Ramos (cell line): ENCODE measurements around the gene LRRC74B.
"Not testable (repeated sequence)": the region's sequence is repeated elsewhere in the genome, so short reads cannot be mapped to it uniquely, and the experiment has no call there.

Experiments used
- in situ Hi-C: fragments of 300-500 bp; cut with MboI; formaldehyde crosslinking; loops from one replicate; pipeline ENCODE4 v1.14.3; 2022; ENCODE audit warnings: low sequenced_read_pairs; ENCODE audit not compliant: unreplicated experiment

The LRRC74B gene

DNA sequence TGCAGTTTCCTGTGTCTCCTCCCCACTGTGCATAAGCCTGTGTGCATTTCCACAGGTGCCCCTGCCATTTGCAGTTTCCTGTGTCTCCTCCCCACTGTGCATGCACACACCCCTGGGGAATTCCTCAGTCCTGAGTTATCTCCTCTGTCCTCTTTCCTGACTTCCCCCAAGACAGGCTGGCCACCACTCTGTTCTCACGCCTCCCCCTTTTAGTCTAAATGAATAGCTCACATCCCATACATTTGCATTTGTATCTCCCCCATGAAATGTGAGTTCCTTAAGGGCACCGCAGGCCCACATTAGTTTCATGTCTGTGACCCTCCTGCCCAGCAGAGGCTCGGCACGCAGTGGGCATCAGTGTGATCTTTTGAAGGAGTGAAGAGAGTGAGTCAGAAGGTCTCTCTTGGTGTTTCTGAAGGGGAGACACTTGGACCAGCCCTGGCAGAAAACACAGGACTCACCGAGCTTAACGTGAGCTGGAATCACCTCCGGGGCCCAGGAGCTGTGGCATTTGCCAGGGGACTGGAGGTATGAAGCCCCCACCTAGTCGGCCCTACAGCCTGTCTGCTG lies 6.2 kb downstream of the LRRC74B start:
- in situ Hi-C loops: no loop called here

DNA sequence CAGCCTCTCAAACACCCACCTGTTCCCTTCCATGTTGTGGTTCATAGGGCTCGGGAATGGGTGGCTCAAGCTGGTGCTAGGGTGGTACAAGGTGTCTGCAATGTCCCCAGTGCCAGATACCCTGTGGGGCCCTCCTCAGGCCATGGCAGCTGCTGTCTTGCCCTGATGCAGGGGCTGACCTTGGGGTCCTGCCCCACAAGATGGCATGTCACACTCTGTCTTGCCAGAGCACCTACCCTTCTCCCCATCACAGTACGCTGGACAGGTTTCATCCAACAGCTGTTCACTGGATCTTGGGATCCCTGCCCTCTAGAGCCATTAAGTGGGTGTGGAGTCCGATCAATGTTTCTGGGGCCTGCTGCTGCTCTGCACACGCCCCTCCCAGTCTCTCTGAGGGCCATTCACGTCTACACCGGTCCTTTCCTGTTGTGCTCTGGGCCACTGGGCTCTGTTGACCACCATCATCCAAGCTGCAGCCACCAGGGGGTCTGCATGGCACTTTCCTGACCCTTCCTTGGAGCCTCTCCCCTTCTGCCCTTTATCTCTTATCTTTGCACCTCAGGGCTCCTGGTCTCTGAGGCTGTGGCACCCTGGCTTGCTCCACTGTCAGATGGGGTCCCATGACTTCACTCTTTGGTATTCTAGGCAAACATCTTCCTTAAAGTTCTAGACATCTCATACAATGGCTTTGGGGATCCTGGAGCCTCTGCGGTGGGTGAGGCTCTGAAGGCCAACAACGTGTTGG lies 7.1 kb downstream of the LRRC74B start:
- in situ Hi-C loops: no loop called here

DNA sequence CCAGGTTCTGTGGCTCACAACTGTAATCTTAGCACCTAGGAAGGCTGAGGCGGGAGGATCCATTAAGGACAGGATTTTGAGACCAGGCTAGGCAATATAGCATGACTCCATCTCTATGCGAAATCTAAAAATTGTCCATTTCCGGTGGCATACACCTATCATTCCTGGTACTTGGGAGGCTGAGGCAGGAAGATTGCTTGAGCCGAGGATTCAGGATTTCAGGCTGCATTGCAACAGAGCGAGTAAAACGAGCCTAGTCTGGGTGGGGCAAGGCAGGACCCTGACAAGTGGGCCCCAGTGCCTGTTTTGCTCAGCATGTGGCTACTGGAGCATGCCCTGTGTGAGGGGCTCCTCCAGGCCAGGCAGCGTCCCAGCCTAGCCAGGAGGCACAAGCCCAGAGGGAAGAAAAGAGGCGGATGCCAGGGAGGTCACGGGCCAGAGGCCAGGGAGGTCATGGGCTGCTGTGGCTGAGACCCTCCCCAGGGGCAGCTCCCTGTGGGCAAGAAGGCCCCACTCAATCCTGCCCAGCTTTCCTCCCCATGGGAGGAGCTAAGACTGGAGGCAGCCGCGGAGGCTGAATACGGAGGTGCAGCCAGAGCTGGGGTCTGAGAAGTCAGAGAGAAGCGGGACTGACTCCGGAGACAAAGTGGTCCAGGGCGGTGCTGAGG lies 8.4 kb downstream of the LRRC74B start:
- in situ Hi-C loops: no loop called here

DNA sequence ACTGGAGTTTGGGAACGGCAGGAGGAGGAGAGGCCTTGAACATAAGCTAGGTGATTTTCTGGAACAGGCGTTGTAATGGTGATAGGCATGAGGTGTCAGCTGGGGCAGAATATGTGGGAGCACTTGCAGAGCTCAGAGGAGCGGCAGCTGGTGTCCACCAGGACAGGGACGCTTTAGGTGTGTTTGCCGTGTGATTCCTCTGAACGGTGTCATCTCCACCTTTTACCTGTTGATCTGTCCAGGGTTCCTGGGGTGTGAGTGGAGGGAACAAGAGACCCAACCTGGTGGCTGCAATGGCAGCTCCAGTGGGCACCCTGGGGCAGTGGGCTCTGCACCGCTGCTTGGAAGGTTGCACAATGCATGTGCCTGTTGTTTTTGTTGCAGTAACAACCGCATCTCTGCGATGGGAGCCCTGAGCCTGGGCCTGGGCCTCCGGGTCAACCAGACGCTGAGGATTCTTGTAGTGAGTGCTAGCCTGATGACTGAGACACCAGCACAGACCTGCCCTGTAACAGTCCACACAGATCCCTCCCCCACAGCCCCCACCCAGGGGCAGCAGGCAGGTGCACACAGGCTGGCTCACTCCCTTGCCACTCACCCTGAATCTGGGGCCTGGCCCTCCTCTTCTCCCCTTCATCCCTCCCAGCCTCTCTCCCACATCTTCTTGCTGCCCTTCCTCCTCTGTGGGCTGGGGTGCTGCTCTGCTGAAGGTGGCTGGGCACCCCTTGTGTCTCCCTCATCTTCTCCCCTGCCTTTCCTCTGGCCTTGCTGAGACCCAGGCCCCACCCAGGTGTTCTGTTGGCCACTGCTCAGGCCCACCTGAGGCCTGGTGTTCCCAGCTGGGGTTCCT lies 9.2 kb downstream of the LRRC74B start:
- in situ Hi-C loops: no loop called here

DNA sequence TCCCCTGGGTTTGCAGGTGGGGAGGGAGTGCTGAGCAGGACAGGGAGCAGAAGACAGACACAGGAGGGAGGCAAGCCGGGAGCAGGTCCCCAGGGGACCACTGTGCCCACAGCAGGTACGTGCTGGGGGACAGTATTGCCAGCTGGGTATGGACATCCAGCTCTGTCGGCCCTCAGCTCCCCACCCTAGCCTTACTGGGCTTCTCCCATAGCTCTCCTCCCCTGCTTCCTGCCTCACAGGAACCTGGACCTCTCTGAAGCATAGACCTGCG lies 9.8 kb downstream of the LRRC74B start:
- in situ Hi-C loops: no loop called here

DNA sequence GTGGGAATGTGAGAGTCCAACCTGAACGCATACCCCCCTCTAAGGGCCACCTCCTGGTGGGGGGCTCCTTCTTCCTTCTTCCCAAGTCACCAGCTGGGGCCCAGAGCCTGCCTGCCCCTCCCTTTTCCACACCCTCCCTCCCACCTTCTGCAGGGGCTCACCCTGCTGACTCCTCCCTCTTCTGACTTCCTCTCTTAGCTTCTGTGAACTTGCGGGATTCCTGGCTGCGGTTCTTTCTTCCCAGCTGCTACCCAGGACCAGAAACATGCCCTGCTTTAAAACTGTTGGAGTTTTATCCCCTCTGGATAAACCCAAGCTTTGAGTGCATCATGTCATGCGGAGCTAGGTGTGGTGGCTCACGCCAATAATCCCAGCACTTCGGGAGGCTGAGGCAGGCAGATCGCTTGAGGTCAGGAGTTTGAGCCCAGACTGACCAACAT lies 10.2 kb downstream of the LRRC74B start:
- in situ Hi-C loops: no loop called here

DNA sequence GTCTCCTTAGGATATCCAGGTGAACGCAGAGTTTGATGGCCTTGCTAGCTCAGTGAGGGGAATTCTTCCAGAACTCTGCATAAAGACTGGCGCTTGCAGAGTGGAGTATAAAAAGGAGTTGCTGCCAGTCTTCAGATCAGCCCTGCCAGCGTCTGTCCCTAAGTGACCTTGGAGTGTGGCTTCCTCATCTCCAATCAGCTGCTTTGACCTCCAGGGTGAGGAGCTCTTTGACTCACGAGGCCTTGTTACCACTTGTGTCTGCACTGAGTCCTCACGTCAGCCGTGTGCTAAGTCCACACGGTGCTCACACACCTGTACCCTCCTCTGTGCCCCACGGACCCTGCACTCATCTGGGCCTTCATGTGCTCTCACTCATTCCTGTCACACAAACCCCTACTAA lies 14.6 kb downstream of the LRRC74B start:
- in situ Hi-C loops: not testable (repeated sequence)

DNA sequence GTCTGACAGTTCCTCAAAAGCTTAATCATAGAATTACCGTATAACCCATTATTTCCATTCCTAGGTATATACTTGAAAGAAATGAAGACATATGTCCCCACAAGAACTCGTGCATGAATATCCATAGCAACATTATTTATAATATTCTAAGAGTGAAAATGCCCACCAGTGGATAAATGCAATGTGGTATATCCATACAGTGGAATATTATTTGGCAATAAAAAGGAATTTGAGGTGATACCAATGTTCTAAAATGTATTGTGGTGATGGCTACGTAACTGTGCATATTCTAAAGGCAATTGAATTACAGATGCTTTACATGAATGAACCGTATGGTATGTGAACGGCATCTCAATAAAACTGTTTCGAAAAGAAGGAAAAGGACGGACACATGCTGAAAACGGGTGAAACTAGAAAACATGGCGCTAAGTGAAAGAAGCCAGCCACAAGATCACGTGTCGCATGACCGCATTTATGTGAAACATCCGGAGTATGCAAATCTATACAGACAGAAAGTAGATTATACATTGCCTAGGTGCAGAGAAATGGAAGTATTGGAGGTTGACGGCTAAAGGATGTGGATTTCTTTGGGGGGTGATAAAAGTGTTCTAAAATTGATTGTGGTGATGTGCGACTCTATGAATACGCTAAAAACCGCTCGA lies 16.0 kb downstream of the LRRC74B start:
- in situ Hi-C loops: not testable (repeated sequence)

DNA sequence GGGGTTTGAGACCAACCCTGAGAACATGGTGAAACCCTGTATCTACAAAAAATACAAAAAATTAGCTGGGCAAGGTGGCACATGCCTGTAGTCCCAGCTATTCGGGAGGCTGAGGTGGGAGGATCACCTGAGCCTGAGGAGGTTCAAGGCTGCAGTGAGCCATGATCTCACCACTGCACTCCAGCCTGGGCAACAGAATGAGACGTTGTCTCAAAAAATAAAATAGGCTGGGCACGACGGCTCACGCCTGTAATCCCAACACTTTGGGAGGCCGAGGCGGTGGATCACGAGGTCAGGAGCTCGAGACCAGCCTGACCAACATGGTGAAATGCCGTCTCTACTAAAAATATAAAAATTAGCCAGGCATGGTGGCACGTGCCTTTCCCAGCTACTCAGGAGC lies 18.7 kb downstream of the LRRC74B start:
- in situ Hi-C loops: not testable (repeated sequence)

DNA sequence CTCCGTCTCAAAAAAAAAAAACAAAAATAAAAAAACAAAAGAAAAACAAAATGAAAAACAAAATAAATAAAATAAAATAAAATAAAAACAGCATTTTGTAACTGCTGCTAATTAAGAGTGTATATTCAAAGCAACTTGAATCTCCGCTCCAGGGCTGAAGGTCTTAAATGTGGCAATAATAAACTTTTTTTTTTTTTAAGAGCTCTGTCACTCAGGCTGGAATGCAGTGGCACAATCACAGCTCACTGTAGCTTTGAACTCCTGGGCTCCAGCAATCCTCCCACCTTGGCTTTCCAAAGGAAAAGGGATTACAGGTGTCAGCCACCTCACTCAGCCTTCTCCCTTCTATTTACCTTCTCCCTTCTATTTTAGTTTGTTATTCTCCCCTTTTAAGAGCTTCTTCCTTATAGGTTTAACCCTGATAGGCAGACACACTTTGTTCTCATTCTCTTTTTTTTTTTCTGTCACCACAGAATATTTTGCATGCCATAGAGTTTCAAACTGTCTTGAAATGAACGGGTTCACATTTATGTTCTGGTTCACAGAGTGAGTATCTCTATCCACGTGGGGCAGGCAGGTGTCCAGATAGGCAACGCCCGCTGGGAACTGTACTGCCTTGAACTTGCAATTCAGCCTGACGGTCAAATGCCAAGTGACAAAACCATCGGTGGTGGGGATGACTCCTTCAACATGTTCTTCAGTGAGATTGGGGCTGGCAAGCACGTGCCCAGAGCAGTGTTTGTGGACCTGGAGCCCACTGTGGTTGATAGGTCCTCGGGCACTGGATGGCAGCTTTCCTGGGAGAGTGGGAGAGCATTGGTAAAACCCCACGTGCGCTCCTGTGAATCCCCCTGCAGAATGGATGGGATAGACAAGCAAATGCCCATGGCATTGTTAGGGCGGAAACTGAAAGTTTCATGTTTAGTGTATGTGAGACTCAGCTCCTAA lies 19.4 kb downstream of the LRRC74B start:
- in situ Hi-C loops: no loop called here

DNA sequence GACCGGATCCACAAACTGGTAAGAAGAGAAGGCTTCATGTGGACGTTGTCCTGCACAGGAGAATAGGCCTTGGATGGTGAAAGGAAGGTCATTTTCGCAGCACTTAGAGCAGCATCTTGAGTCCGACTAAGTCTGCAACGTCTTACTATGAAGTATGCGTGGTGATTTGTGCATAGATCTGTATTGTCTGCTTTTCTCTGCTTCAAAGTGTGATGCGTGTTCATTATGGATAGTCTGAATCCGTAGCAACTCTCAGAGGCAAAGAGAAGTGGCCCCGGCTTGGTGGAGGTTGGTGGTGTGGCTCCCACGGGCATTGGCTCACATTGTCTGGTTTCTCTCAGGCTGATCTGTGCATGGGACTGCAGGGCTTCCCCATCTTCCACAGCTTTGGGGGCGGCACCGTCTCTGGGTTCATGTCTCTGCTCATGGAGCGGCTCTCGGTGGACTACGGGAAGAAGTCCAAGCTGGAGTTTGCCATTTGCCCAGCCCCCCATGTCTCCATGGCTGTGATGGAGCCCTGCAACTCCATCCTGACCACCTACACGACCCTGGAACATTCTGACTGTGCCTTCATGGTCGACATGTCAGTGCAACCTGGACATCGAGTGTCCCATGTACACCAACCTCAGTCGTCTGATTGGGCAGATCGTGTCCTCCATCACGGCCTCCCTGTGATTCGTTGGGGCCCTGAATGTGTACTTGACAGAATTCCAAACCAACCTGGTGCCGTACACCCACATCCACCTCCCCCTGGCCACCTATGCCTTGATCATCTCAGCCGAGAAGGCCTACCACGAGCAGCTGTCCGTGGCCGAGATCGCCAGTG lies 21.5 kb downstream of the LRRC74B start:
- in situ Hi-C loops: no loop called here

DNA sequence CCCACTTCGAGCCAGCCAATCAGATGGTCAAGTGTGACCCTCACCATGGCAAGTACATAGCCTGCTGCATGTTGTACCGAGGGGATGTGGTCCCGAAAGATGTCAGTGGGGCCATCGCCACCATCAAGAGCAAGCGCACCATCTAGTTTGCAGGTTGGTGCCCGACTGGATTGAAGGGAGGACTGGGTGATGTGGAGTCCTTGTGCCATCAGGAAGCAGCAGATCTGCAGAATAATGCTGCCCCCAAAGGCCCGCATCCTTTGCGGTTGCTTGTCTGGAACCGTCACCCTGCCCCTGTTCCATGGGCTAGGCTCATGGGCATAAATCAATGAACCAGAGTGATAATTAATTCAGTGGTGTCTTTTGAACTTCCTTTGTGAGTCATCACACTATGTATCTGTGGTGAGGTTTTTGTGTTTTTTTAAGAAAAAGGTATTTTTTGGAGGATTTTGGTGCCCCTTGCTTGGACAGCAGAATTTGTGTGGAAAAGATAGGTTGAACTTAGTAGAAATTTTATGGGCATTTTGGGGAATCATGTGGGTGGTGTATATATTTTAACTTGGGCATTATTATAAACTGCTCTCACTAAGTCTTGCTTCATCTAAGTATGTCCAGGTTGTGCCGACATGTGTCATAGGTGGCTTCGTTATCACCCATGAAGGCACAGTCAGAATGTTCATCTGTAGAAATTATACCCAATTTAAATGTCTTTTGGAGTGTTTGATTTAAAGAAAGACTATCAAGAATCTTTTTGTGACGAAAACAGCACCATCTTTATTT lies 22.3 kb downstream of the LRRC74B start:
- in situ Hi-C loops: no loop called here

DNA sequence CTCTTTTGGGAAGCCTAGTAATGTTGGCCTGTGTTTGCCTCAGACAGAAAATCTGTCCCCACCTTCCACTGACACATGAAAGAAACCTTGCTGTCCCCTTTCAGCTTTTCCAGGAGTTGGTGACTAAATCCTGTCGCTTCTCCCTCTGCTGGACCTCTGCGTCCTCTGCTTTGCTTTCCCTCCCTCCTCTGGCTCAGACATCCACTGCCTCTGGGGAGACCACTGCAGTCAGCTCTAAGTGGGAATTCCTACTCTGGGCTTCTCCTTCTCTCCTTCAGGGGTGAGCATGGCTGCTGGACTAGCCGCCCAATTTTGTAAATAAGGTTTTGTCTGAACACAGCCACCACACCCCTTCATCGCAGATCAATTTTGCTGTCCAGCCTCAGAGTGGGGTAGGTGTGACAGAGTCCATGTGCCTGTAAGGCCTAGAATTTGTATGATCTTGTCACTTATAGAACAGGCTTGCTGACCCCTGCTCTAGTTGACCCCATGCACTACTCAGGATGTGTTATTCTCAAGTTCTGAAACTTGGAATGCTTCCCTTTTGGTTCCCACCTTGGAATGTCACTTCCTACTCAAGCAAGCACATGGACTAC lies 23.0 kb downstream of the LRRC74B start:
- in situ Hi-C loops: no loop called here

DNA sequence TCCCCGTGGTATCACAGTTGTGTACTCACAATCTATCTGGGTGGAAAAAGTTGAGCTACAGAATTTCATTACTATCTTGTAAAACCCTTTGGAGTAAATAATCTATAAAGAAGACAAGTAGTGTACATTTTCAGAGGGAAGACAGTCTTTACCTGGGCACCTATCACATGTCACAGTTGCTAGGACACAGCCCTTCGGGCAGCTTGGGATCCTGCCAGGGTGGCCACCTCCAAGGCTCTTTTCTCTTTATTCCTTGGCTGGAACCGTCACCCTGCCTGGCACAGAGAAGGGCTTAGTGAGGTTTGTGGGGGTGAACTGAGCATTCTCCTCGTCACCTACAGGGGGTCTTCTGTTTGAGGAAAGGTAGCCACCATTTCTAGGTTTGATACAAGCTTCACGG lies 23.6 kb downstream of the LRRC74B start:
- in situ Hi-C loops: no loop called here

DNA sequence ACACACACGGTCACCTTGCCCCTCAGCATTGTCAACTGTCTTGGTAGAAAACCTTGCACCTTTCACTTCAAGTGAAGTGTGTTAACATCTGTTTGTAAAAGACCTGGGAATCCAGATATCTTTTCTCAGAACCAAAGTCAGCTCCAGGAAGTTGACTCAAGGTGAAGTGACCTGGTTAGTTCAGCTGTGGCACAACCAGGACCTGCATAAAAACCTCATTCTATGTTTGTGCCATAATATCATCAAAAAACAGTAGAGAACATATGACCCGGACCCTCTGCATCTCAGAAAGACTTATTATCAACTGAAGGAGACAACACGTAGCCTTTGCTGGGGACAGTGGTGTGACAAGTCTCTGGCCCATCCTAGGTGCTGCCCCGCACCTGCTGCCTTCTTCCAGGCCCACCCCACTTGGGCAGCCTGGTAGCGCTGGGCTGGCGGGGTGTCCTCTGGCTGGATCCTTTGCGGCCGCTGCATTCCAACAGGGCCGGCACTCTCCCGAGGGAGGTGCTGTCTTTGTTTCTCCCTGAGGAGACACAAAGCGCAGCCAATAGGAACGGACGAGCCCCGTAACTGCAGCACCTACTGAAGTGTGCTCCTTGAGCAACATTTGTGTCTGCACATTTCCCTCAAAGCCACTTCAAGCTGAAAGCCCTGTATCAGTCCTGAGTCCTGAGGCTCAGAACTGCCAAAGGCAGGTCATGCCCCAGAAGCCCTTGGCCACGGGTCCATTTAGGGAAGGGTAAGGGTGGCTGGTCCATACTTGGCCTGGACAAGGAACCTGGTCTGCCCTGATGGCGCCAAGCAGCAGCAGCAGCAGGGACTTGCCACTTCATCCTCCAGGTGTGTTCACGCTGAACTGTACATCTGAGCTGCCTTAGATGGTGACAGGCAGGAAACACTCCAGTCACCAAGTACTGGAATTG lies 25.2 kb downstream of the LRRC74B start:
- in situ Hi-C loops: no loop called here

DNA sequence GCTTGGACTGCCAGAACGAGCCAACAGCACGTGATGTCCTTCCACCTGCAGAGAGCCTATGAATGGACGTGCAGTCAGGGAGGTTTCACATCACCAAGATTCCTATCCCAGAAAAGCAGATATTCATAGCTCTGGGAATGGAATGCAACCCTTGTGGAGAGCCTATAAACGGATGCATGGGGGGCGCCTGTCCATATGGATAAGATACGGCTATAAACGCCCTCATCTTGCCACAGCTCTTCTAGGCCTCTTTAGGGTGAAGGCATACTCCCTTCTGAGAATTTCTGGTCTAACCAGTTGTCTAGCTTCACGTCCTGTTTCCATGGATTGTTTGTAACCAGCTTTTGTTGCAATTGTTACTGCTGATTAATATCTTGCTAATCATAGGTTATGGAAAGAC lies 26.1 kb downstream of the LRRC74B start:
- in situ Hi-C loops: not testable (repeated sequence)
